ENCODE measurements around the gene TDRKH.
"Not testable (repeated sequence)": the region's sequence is repeated elsewhere in the genome, so short reads cannot be mapped to it uniquely, and the experiment has no call there.

Gene TDRKH

DNA sequence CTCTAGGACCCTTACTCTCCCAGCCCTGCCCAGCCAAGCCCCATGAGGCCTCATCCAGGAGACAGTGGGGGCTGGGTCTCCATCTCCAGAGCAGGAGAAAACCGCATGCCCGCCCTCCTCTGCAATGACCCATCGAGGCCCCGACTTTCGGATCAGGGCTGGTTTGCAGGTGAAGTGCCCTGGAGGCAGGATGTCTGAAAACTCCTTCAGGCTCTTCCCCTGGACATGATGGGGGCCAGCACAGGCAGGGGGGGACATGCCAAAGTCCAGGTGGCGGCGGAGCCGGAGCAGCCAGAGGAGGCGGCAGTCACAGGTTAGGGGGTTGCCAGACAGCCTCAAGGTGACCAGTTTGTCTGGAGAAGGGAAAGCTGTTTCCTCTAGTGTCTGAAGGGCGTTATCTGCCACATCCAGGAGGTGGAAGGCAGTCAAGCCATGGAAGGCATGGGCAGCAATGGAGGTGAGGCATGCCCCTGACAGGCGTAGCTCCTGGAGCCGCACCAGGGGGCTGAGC, 11.1 kb upstream of the TDRKH start:
- DNase-seq = no peak

GRCh38 chr1:151800830-151801229, 10.5 kb upstream of the TDRKH start:
- no peak for DNase-seq

DNA sequence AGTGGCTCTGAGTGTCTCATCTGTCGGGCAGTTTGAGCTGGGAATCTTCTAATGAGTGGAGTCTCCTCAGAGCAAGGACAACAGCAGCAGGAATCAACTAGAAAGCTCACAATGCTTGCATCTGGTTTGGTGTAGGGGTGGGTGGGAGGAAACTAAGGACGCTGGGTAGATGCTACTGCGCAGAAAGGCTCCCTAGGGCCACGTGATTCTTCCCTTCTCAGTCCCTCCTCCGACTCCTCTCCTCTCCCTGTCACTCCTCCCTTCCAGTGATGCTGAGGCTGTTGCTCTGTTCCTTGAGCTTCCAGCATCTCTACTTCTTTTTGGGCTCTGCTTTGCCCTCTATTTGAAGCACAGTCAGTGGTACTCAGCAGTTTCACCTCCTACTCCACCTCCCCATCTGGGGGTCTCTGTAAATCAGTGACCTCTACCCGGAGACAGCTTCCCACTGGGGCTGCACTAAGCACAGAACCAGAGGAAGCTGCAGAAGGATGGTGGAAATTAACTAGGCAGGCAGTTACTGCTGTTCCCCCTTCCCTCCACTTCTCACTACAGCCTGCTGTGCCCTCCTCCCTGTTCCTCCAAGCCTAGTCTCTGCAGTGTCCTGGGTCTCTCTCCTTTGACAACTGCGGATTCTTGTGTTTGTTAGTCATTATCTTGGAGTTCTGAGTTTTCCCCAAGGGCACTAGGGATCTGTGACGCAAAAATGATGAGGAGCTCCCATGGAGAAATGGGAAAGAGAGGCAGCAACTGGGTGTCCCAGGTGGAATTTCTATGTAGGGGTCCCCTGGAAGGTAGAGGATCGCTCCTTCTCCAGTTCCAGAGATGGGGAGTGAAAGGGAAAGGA, 9.1 kb upstream of the TDRKH start:
- no peak for DNase-seq

DNA sequence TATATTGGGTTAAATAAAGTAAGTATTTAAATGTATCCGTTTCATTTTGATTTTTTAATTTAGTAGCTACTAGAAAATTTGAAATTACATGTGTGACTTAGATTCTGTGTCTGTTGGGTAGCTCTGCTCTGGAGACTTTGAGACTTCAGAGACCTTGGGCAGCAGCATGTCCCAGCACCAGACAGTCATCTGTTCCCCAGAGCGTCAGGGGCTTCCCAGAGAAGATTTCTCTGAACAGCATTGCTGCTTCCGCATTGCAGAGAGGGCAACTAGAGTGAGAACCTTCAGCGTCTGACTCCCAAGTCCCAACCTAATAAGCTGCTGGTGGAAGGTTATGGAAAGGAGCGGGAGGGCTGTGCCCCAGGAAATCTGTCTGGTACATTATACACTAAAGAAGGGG, 8.3 kb upstream of the TDRKH start:
- no peak for DNase-seq

GRCh38 chr1:151790940-151791651, 796 bp upstream of the TDRKH start:
- no peak for DNase-seq

DNA sequence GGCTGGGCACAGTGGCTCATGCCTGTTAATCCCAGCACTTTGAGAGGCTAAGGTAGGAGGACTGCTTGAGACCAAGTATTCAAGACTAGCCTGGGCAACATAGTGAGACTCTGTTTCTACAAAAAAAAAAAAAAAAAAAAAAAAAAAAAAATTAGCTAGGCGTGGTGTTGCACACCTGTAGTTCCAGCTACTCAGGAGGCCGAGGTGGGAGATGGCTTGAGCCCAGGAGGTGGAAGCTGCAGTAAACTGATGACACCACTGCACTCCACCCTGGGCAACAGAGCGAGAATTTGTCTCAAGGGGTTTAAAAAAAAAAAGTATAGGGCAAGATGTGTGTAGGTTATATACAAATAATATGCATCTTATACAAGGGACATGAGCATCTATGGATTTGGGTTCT, 2.6 kb downstream of the TDRKH start:
- no peak for DNase-seq

GRCh38 chr1:151783796-151784195, 6.5 kb downstream of the TDRKH start:
- no peak for DNase-seq

- DNase-seq = no peak
These were observed 7.6 kb downstream of the TDRKH start for GRCh38 chr1:151782741-151783140.

- not testable (repeated sequence) for DNase-seq
These were observed 8.3 kb downstream of the TDRKH start for GRCh38 chr1:151782026-151782425.

DNA sequence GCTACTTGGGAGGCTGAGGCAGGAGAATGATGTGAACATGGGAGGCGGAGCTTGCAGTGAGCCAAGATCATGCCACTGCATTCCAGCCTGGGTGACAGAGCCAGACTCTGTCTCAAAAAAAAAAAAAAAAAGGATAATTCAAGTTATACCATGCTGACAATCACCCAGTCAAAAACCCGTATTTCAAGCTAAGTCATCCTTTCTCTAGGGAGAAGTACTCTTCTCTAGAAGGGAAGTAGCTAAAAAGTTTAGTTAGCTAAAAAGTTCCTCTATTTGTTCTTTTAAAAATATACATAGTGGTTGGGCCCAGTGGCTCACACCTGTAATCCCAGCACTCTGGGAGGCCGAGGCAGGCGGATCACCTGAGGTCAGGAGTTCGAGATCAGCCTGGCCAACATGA, 9.6 kb downstream of the TDRKH start:
- DNase-seq = not testable (repeated sequence)

GRCh38 chr1:151779852-151780251, 10.4 kb downstream of the TDRKH start:
- no peak for DNase-seq

- no peak for DNase-seq
These were observed 13.0 kb downstream of the TDRKH start for GRCh38 chr1:151777317-151777716.

DNA sequence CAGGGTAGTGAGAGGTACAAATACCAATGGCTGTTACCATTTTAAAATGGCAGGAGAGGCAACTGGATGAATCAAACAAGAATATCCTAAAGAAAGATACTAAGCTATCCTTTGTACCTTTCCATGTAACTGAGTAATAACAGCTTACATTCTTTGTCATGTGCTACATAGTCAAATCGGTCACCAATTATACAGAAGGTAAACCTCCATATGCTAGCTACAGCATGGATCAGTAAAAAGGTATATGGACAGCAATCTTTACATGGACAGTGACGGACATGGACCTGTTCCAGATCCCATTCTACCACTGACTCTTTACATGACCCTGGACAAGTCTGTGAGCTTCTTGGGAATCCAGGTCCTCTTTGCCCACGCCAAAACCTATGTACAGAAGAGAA, 13.6 kb downstream of the TDRKH start:
- no peak for DNase-seq

DNA sequence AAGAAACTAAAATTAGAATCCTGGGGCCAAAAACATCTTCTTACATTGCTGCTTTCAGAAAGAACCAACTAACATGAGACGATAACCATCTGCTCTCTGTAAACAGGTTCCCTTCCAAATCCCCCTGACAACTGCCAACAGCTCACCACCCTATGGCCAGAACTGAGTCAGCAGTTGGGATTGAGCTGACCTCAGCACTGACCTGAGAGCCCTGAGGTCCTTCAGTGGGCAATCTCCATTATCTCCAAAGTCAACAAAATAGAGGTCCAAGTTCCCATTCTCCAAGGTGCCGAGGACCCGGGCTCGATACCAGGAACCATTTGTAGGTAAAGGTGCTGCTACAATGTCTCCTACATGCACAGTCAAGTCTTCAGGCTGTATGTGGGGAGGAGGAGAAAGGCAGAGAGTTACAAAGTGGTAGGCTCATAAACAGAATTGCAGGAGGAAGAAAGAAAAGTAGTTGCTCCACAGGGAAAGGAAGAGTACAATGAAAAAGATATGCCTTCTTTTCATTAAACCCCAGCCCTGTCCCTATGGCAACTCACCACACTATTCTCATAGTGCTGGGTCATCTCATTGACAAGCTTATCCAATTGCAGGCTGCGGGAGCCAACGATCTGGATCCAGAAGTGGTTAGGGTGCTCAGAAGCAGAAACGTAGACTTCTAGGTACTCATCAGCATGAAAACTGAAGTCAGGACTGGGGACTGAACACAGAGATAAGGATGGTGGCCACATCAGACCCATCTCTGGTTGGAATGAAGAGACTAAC, 14.2 kb downstream of the TDRKH start:
- DNase-seq = no peak

- DNase-seq = no peak
These were observed 15.9 kb downstream of the TDRKH start for GRCh38 chr1:151774256-151774922.

DNA sequence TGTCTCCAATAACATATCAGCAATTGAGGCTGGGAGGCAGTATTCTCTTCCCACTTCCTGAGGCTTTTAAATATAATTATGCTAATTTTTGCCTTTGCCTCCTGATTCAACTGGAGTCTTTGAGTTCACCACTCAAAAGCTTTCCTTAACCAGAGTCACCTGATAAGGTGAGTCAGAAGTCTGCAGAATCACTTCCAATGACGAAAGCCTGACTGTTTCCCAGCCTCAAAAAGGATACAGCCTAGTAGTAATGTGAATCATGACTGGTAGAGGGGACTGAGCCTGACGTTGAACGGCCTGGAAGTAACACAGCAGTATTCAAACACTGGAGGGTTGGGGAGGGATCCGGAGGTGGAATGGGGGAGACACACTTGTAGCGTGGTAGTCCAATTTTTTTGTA, 16.6 kb downstream of the TDRKH start:
- no peak for DNase-seq

DNA sequence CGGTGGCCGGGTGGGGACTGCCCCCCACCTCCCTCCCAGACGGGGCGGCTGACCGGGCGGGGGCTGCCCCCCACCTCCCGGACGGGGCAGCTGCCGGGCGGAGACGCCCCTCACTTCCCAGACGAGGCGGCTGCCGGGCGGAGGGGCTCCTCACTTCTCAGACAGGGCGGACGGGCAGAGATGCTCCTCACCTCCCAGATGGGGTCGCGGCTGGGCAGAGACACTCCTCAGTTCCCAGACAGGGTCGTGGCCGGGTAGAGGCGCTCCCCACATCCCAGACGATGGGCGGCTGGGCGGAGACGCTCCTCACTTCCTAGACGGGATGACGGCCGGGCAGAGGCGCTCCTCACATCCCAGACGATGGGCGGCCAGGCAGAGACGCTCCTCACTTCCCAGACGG, 21.0 kb downstream of the TDRKH start:
- DNase-seq = not testable (repeated sequence)

GRCh38 chr1:151768351-151769066, 21.8 kb downstream of the TDRKH start:
- not testable (repeated sequence) for DNase-seq

GRCh38 chr1:151763990-151764389, 26.3 kb downstream of the TDRKH start:
- no peak for DNase-seq

DNA sequence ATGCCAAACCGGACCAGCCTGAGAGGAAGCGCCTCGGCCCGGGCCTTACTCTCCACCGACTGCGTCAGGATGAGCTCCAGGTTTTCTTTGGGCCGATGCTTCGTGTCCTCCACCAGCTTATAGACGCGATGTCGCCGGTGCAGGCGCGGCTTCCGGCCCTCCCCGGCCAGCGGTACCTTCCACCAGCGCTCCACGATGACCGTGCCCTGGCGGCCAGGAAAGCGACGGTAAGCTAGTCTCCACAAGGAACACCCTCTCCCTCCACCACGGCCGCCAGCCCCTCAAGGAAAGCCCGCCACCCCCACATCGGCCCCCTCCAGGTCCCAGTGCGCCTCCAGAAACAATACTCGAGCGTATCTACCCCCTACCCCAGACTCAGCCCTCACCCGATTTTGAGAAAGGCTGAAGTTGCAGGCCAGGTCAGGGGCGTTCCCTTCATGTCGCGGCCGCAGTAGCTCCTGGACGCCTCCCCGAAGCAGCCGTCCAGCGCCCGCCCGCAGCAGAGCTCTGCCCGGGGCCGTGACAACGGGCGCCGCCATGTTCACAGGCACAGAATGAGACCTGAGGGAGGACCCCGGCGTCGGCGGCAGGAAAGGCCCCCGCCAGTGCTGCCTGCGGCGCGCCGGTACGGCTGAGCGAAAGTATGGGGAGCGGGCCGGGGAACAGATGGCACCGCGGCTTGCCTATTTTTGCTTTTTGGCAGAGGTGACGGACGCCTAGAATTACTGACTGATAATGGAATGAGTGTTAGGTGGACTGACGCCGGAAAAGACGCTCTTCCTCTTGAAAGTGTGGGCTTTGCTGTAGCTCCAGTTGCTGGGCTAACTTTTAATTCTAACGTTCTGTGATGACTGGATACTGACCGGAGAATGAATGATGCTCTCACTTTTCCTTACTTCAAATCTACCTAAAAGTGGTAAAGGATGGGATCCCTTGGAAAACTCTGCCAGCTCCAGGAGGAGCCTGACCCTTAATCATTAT, 27.1 kb downstream of the TDRKH start, which contains the start of gene MRPL9:
MRPL9 (minus strand) TSS at position 556 of the 981 bp plus-strand sequence; CDS start at position 539, 17 bp downstream.
- DNase-seq = peak; percentile 15
